ENCODE measurements around the gene GRID2IP. TPM values are rescaled to one million over a fixed set of nuclear protein-coding genes. Genes with fewer than 3 reads are reported as not detected.

Gene GRID2IP
- total and polyA plus RNA-seq, 2 of the 8 experiments (the other 6 are each of a cell fraction or from before 2014, with no cell fraction given) = 0.80 to 1.3 TPM

- H3K18ac ChIP-seq (ENCODE audit: extremely low read depth, low read length) = peak within 1 kb of the TSS; percentile 5
- no peak within 1 kb of the TSS for H3K27ac ChIP-seq (ENCODE audit: low read depth, low read length)
- no peak for FAIRE-seq
- peaks cover 0 to 3% of the 10 kb centered on the region in 2 experiments for H4K20me1 ChIP-seq (replicated peaks in 1 of 2; ENCODE audit: control insufficient read depth in 1 of 2, insufficient read depth in 2 of 2, low read length in 2 of 2)
- POLR2A ChIA-PET (ENCODE audit: partially characterized antibody) = interaction anchor here (0.7 to 4.5 kb wide), 11 partner anchors 9 to 90 kb away, joined by 3 to 25 read pairs (median 3); partner anchors contain the start of genes ZDHHC4 and ZNF853
- peak within 1 kb of the TSS; percentile 48; the same call in 1 of the 2 replicates for H2BK5ac ChIP-seq (ENCODE audit: low read depth, low read length)
- no peaks in the 10 kb centered on the region; the same call in 1 of the 2 replicates for H3K23me2 ChIP-seq (ENCODE audit: low read depth, low read length)
- peak within 1 kb of the TSS; percentile 74 to 78 for H3K4me2 ChIP-seq (ENCODE audit: insufficient read depth in 1 of 2, low read depth in 2 of 2, low read length in 2 of 2)
- peak in 1 of 2 experiments; percentile 87 for DNase-seq (ENCODE audit: low read depth in 1 of 2, low spot score in 2 of 2)
- peak within 1 kb of the TSS; percentile 77 to 86 (median 80) for H3K4me3 ChIP-seq (ENCODE audit: extremely low read depth in 1 of 4, insufficient read depth in 2 of 4, low read depth in 3 of 4, low read length in 4 of 4)
- peak within 1 kb of the TSS; percentile 83 for H4K8ac ChIP-seq (ENCODE audit: extremely low read depth, insufficient read depth, low read length)
- no peak within 1 kb of the TSS for H3K4ac ChIP-seq (replicated peaks; ENCODE audit: insufficient read length, low read depth, low read length)
- no peak within 1 kb of the TSS for H3K23ac ChIP-seq (ENCODE audit: insufficient read length)
- H3K56ac ChIP-seq (replicated peaks; ENCODE audit: insufficient read length, low read depth, low read length) = peak within 1 kb of the TSS; percentile 9
- H3K27me3 ChIP-seq (replicated peaks in 1 of 4; ENCODE audit: control insufficient read depth in 3 of 4, extremely low read depth in 1 of 4, insufficient read depth in 3 of 4, low read length in 3 of 4) = no peaks in the 10 kb centered on the region
- H4K91ac ChIP-seq (replicated peaks; ENCODE audit: insufficient read length, low read length) = no peak within 1 kb of the TSS
- no peak within 1 kb of the TSS for H2BK120ac ChIP-seq (replicated peaks; ENCODE audit: low read depth, low read length)
- peak within 1 kb of the TSS; percentile 66 to 82 (median 73) for H3K9ac ChIP-seq (replicated peaks in 1 of 4; ENCODE audit: extremely low read depth in 1 of 4, low read depth in 3 of 4, low read length in 3 of 4)
- no peaks in the 10 kb centered on the region for H3K9me3 ChIP-seq (ENCODE audit: insufficient read depth in 2 of 2, low read depth in 1 of 2, low read length in 1 of 2)
- peak within 1 kb of the TSS; percentile 54; the same call in 1 of the 2 replicates for H2AFZ ChIP-seq (ENCODE audit: low read length)
- CTCF ChIA-PET (ENCODE audit: partially characterized antibody) = interaction anchor here (0.6 to 4.3 kb wide), 13 partner anchors 9 to 78 kb away, joined by 3 to 16 read pairs (median 4); no protein-coding TSS in a partner anchor
- no peak within 1 kb of the TSS for H2BK20ac ChIP-seq (ENCODE audit: low read length)
- no peaks in the 10 kb centered on the region; the same call in 1 of the 2 replicates for H3K79me1 ChIP-seq (ENCODE audit: low read depth, low read length)
- no peak within 1 kb of the TSS for H2AK5ac ChIP-seq (ENCODE audit: low read depth, low read length)
- no peak within 1 kb of the TSS for H2BK12ac ChIP-seq (ENCODE audit: low read depth, low read length)
- 2% methylated on average over 65 of the region's 107 CpGs; no CpG with 5 or more reads in 1 of the 2 experiments for WGBS, 2 experiments (ENCODE audit: extremely low coverage in 1 of 2, insufficient coverage in 1 of 2, insufficient read length in 1 of 2, insufficient replicate concordance in 2 of 2, low coverage in 1 of 2, low lambda C conversion rate in 2 of 2, missing lambda C conversion rate in 1 of 2)
- peak within 1 kb of the TSS; percentile 13 for H4K5ac ChIP-seq (ENCODE audit: insufficient read length, low read depth, low read length)
- H3K4me1 ChIP-seq (replicated peaks in 1 of 4; ENCODE audit: control insufficient read depth in 3 of 4, insufficient read depth in 4 of 4, low read length in 3 of 4) = peaks cover 0 to 3% (median 0%) of the 10 kb centered on the region in 4 experiments; a peak in 1 of 7 replicates
- peaks cover 2 to 38% (median 10%) of the 10 kb centered on the region in 4 experiments; a peak in 7 of 8 replicates for H3K36me3 ChIP-seq (ENCODE audit: control insufficient read depth in 2 of 4, insufficient read depth in 4 of 4, low read length in 3 of 4)
- H2BK15ac ChIP-seq (ENCODE audit: low read length) = no peak within 1 kb of the TSS
- H3K79me2 ChIP-seq (ENCODE audit: control insufficient read depth in 1 of 2, insufficient read depth in 2 of 2, low read length in 2 of 2) = no peaks in the 10 kb centered on the region
- H3K14ac ChIP-seq (ENCODE audit: insufficient read length) = no peak within 1 kb of the TSS
- TF ChIP-seq KDM4A (IDR thresholded peaks at IDR 0.05; ENCODE audit: low read depth, low read length, severe bottlenecking) (peak; percentile 88), TCF12 (IDR thresholded peaks at IDR 0.05; ENCODE audit: low read depth, low read length) (peak; percentile 38; the same call in 1 of the 2 replicates), SIX5 (IDR thresholded peaks at IDR 0.05; ENCODE audit: low read depth, low read length) (no peak), JUN (IDR thresholded peaks at IDR 0.05; ENCODE audit: low read depth, low read length) (no peak), CHD2 (IDR thresholded peaks at IDR 0.05; ENCODE audit: low read length) (no peak), KDM5A (IDR thresholded peaks at IDR 0.05; ENCODE audit: low read length) (no peak), SAP30 (IDR thresholded peaks at IDR 0.05; ENCODE audit: insufficient read depth, insufficient replicate concordance, low read length) (no peak), SIRT6 (IDR thresholded peaks at IDR 0.05; ENCODE audit: low read length) (no peak), POU5F1 (IDR thresholded peaks at IDR 0.05; ENCODE audit: low read depth, low read length) (no peak), KDM1A (IDR thresholded peaks at IDR 0.05; ENCODE audit: borderline replicate concordance, low read length) (no peak), POLR2AphosphoS5 (IDR thresholded peaks at IDR 0.05; ENCODE audit: low read depth, low read length) (peak; percentile 74)
Measured at GRCh38 chr7:6589829-6590644, 38.8 kb upstream of the GRID2IP start, which contains the start of gene INTS15. Gene INTS15 (plus strand): TSS chr7:6590021. CDS start chr7:6590284, 263 bp downstream.
